Left lung (tissue), 10 donors: Measurements from ENCODE around the gene P3H2. TPM values are rescaled to one million over a fixed set of nuclear protein-coding genes. Genes with fewer than 3 reads are reported as not detected.
"Not testable (repeated sequence)": the region's sequence is repeated elsewhere in the genome, so short reads cannot be mapped to it uniquely, and the experiment has no call there.

Experiments used
- ATAC-seq: fragments of 200-7000 bp; cut with Tn5 transposase; one replicate; pipeline ENCODE4 v1.9.1; 2020; ENCODE audit warnings: moderate library complexity
- DNase-seq, 4 donors: peaks; one replicate each; pipeline ENCODE4 v3.0.0-alpha.2; 2013 to 2020
- H3K27ac ChIP-seq, 2 donors: fragments of 200-600 bp; sonication (generic) in 1 of 2; one replicate each; pipeline versions ENCODE4 v1.5.0 to v1.8.0; 2020 to 2021
- H3K27me3 ChIP-seq, 2 donors: fragments of 200-600 bp; sonication (generic) in 1 of 2; one replicate each; pipeline versions ENCODE4 v1.5.0 to v1.8.0; 2020 to 2021
- H3K36me3 ChIP-seq, 2 donors: fragments of 200-600 bp; sonication (generic) in 1 of 2; one replicate each; pipeline versions ENCODE4 v1.5.0 to v1.8.0; 2020 to 2021
- H3K4me1 ChIP-seq, 2 donors: fragments of 200-600 bp; one replicate each; pipeline ENCODE4 v1.8.0; 2021
- H3K4me3 ChIP-seq, 2 donors: fragments of 200-600 bp; sonication (generic) in 1 of 2; one replicate each; pipeline versions ENCODE4 v1.5.0 to v1.8.0; 2020 to 2021; ENCODE audit warnings: mild to moderate bottlenecking in 1 of 2
- H3K9me3 ChIP-seq, 2 donors: fragments of 200-600 bp; sonication (generic) in 1 of 2; one replicate each; pipeline versions ENCODE4 v1.5.0 to v1.8.0; 2020 to 2021
- intact Hi-C, 2 donors: fragments of 100-400 bp; cut with DNase I; formaldehyde crosslinking; loops; one replicate each; pipeline versions ENCODE4 v1.11.2 to v1.14.2; 2022
- polyA plus RNA-seq, 6 donors: library from polyadenylated mRNA; unstranded; fragments of 120-200 nt; gene quantifications; one replicate each; pipeline ENCODE4 v1.2.1, GENCODE V29; 2013; ENCODE audit not compliant: insufficient read length in 6 of 6
- total RNA-seq, 2 donors: library from RNA; stranded (reverse); fragmentation: NEBNext Ultra II Directional; extraction: Animal tissue kit (Norgen Biotek cat#: 25700); gene quantifications; one replicate each; pipeline ENCODE4 v1.2.1, GENCODE V29; 2021
- TF ChIP-seq, protein P1 (sequence below), 2 donors: fragments of 200-600 bp; sonication (generic) in 1 of 2; IDR thresholded peaks; one replicate each; pipeline versions ENCODE4 v1.5.0 to v1.8.0; 2021; ENCODE audit warnings: antibody characterized with exemption in 2 of 2
- donor health status: DM: no; HTN: yes; CAD: no.
- donor health status: DM: no; HTN: no; CAD: no.

The P3H2 gene
- total and polyA plus RNA-seq, 8 donors = 29.1 to 50.7 (median 36.1) TPM

DNA sequence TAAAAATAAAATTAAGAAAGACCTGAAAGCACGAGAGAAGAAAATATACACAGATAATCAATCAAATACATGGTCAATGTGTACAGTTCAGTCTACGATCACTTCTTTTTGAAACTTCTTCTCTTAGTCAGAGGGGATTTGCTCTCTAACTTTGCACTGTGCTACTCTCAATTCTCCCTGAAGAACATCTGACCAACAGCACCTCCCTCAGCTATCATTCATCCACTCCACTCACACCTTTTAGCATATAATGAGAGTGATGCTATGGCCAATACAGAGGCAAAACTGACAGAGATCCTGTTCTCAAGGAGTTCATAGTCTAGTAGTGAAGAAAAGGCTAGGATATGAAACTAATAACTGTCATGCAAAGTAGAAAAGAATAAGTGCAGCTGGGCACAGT, 45.9 kb downstream of the P3H2 start:
- Histone ChIP-seq H3K4me3 (no peak overlapping the region), H3K36me3 (no peaks in the 10 kb centered on the region), H3K27me3 (no peaks in the 10 kb centered on the region), H3K4me1 (no peaks in the 10 kb centered on the region), H3K27ac (no peak overlapping the region), H3K9me3 (no peaks in the 10 kb centered on the region)
- DNase-seq (no peak), ATAC-seq (no peak)
- intact Hi-C loops = no loop called here
- TF ChIP-seq, protein P1, sequence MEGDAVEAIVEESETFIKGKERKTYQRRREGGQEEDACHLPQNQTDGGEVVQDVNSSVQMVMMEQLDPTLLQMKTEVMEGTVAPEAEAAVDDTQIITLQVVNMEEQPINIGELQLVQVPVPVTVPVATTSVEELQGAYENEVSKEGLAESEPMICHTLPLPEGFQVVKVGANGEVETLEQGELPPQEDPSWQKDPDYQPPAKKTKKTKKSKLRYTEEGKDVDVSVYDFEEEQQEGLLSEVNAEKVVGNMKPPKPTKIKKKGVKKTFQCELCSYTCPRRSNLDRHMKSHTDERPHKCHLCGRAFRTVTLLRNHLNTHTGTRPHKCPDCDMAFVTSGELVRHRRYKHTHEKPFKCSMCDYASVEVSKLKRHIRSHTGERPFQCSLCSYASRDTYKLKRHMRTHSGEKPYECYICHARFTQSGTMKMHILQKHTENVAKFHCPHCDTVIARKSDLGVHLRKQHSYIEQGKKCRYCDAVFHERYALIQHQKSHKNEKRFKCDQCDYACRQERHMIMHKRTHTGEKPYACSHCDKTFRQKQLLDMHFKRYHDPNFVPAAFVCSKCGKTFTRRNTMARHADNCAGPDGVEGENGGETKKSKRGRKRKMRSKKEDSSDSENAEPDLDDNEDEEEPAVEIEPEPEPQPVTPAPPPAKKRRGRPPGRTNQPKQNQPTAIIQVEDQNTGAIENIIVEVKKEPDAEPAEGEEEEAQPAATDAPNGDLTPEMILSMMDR (IDR thresholded peaks at IDR 0.05) = no peak

DNA sequence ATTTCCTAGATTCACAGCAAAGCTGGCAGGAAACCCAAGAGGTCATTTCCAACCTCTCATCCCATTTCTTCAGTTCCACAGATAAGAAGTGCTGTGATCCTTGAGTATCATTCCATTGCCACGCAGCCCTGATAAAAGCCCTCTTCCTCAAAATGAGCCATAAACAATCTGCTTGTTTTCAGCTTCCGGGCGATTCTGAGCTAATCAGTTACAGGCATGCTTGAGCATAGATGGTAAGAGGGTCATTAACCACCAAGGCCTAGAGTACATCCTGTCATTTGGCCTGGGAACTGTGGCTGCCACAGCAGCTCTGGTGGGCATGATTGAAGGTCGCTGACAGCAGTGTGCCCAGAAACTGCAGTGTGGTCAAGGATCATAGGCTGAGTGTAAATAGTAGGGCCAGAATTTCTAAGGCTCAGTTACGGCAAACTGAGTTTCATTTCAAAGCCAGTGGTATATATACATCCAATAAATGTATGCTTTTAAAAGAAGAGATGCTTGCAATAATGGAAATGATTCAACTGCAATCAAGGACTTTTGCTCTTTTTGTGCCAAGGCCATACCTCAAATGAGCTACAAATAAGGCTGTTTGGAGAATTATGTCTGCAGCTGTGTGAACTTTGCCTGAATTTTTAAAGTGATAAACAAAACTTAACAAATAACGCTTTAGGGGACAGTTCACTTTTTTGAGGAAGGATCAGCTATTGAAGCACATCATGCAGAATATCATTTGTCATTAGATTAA, 47.3 kb downstream of the P3H2 start:
- intact Hi-C loops = no loop called here
- no peak for DNase-seq
- Histone ChIP-seq H3K9me3 (no peaks in the 10 kb centered on the region), H3K27me3 (no peaks in the 10 kb centered on the region), H3K4me1 (no peaks in the 10 kb centered on the region), H3K4me3 (no peak overlapping the region), H3K36me3 (no peaks in the 10 kb centered on the region), H3K27ac (no peak overlapping the region)
- ATAC-seq = peak; percentile 33
- TF ChIP-seq, protein P1 (IDR thresholded peaks at IDR 0.05) = no peak

GRCh38 chr3:190072856-190073255, 47.8 kb downstream of the P3H2 start:
- intact Hi-C loops = no loop called here
- no peaks in the 10 kb centered on the region for H3K4me1 ChIP-seq
- no peaks in the 10 kb centered on the region for H3K27me3 ChIP-seq
- no peaks in the 10 kb centered on the region for H3K9me3 ChIP-seq
- no peak for ATAC-seq
- H3K36me3 ChIP-seq = no peaks in the 10 kb centered on the region
- DNase-seq = no peak
- H3K4me3 ChIP-seq = no peak overlapping the region
- TF ChIP-seq, protein P1 (IDR thresholded peaks at IDR 0.05) = no peak
- H3K27ac ChIP-seq = no peak overlapping the region

DNA sequence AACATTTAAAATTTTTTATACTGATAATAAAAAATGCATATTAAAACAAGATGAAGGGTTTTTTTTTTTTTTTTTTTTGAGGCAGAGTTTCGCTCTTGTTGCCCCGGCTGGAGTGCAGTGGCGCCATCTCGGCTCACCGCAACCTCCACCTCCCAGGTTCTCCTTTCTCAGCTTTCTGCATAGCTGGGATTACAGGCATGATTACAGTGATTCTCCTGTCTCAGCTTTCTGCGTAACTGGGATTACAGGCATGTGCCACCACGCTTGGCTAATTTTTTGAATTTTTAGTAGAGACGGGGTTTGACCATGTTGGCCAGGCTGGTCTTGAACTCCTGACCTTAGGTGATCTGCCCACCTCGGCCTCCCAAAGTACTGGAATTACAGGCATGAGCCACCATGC, 48.8 kb downstream of the P3H2 start:
- H3K36me3 ChIP-seq, H3K27ac ChIP-seq, intact Hi-C loops, H3K4me3 ChIP-seq, DNase-seq, H3K4me1 ChIP-seq, H3K27me3 ChIP-seq, H3K9me3 ChIP-seq, ATAC-seq: not testable (repeated sequence)

DNA sequence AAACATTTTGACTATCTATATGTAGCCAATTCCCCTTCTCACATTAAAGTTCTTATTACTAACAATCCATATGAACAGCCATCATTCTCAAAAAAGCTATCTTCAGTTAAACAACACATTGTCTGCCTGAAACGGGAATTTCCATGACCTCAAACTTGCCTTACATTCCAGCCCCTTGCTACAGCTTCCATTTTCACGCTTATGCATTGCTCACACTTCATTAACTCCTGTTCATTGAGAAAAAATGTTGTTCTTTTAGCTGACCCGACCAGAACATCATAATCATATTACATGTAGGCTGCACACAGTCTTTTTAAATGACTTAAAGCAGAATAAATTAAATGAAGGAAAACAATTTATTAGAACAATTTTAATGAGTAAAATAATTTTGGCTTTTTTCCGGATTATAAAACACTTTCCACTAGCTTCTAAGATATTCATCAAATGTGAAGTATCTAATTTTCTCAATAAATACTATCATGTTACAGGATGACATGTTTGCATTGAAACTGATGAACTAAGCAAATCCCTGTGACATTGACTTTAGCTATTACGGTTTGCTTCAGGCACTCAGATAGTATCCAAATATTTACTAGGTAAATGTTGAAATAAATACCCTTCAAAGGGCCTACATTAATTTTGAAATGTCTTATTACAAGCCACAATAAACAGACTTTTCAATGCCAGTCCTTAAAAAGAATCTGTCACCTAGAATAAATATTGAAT, 49.9 kb downstream of the P3H2 start:
- TF ChIP-seq, protein P1 (IDR thresholded peaks at IDR 0.05) = no peak
- intact Hi-C loops = no loop called here
- ATAC-seq (peak; percentile 62), DNase-seq (peak in 1 of 4 donors; percentile 32)
- no peaks in the 10 kb centered on the region for H3K9me3 ChIP-seq
- H3K4me3 ChIP-seq = no peak overlapping the region
- no peak overlapping the region for H3K27ac ChIP-seq
- no peaks in the 10 kb centered on the region for H3K27me3 ChIP-seq
- H3K4me1 ChIP-seq = no peaks in the 10 kb centered on the region
- no peaks in the 10 kb centered on the region for H3K36me3 ChIP-seq
